HG03025 (cell line): ENCODE data around the gene SLC6A2.

Experiments used
- ATAC-seq: cut with Tn5 transposase; IDR thresholded peaks from one replicate; pipeline ENCODE4 v1.9.1; 2021; ENCODE audit warnings: mild to moderate bottlenecking, moderate library complexity; ENCODE audit not compliant: unreplicated experiment, low FRiP score

SLC6A2 gene

DNA sequence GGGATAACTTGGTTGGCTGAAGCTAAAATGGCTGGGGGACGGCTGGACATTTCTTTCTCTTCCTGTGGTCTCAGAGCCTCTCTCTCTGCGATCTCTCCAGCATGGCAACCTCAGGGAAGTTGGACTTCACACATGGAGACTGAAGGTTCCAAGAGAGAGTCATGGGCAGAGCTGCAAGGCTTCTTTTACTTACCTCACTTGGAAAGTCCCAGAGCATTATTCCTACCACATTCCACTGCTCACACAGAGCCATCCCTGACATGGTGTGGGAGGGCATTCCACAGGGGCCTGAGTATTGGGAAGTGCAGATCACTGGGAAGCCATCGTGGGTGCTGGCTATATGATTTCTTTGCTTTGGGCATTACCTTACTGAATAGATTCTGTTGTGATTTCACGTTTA is 9.8 kb upstream of the SLC6A2 start:
- ATAC-seq: no peak

DNA sequence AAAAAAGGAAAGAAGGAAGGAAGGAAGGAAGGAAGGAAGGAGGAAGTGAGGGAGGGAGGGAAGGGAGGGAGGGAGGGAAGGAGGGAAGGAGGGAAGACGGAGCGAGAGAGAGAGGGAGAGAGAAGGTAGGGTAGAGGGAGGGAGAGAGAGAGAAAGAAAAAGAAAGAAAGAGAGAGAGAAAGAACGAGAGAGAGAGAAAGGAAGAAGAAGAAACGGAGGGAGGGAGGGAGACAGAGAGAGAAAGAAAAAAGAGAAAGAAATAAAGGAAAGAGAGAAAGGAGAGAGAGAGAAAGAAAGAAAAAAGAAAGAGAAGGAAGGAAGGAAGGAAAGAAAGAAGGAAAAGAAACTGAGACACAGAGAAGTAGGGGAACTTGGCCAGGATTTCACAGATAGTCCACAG is 8.4 kb upstream of the SLC6A2 start:
- ATAC-seq: no peak

GRCh38 chr16:55647798-55648197 is 8.0 kb upstream of the SLC6A2 start:
- ATAC-seq: no peak

DNA sequence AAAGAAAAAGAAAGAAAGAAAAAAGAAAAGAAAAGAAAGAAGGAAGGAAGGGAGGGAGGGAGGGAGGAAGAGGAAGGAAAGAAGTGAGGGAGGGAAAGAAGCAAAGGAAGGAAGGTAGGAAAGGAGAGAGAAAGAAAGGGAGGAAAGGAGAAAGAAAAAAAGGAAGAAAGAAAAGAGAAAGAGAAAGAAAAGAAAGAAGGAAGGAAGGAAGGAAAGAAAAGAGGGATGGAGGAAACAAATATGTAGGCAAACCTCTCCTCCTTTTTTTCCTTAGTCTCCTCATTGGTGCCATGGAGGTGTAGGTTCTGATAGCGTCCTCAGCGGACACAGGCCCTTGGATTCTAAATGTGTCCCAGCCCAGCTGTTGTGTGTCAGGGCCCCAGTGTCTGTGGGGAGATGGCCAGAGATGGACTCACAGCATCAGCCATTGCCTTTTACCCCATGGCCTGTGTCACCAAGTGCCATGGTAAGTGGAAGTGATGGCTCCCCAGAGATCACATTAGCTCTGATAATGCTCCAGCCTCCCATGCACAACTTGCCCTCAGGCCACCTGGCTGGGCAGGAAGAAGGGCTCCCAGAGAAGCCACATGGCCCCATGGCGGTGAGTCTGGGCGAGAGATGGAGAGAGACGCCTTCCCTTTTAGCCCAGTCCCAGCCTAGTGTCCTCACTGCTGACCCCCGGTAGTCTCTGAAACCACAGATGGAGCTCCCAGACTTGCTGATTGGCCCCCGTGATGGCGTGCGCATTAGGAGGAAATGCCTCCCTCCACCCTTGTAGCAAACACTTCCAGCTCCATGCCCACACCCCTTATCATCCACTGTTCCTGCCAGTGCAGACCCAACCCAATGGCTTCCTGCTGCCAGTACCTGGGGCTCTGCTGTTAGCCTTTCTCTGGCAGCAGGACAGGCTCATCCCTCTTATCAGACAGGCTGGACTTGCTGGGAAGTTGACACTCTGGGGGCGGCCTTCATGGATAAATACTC is 3.7 kb upstream of the SLC6A2 start:
- no peak for ATAC-seq

DNA sequence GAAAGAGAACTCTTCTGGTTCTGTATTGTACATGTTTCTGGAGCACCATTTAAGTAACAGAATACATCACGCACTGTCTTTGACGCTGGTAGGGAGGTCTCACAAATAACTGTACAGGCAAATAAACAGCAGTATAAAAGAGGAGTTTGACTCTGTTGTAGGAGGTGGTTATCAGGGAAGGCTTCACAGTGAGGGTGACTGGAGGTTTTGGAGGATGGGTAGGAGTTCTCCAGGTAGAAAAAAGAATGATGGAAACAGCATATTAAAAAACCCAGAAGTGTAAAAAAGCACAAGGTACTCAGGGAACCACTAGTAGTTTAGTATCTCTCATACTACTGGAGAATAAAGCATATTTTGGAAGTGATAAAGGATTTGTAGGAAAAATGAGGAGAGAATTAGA is 2.7 kb upstream of the SLC6A2 start:
- no peak for ATAC-seq

- ATAC-seq: no peak
Measured at GRCh38 chr16:55655381-55655896, 349 bp upstream of the SLC6A2 start.

DNA sequence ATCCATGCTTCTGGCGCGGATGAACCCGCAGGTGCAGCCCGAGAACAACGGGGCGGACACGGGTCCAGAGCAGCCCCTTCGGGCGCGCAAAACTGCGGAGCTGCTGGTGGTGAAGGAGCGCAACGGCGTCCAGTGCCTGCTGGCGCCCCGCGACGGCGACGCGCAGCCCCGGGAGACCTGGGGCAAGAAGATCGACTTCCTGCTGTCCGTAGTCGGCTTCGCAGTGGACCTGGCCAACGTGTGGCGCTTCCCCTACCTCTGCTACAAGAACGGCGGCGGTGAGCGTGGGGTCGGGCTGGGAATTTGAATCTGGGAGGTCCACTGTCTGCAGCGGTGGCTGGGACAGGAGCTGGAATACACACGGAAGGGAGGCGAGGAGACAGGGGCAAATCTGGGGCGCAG is 904 bp downstream of the SLC6A2 start:
- ATAC-seq: no peak

DNA sequence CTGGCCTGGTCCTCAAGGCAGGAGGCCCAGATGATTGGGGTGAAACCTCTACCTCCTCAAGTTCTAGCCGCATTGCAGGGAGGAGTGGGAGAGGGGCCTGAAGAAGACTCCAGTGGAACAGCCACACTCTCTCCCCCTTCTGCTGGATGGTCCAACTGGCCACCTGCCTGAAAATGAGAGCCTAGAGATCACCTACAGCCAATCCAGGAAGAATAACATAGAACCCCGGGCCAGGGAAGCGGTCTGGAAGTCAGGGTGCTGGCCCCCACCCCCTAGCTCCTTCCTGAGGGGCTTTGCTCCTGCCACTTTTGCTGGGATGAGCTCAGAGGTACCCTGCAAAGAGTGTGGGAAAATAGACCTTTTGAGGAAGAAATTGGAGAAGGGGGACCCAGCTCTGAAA is 1.8 kb downstream of the SLC6A2 start:
- ATAC-seq: no peak

GRCh38 chr16:55658898-55659420 is 3.2 kb downstream of the SLC6A2 start:
- ATAC-seq: no peak

DNA sequence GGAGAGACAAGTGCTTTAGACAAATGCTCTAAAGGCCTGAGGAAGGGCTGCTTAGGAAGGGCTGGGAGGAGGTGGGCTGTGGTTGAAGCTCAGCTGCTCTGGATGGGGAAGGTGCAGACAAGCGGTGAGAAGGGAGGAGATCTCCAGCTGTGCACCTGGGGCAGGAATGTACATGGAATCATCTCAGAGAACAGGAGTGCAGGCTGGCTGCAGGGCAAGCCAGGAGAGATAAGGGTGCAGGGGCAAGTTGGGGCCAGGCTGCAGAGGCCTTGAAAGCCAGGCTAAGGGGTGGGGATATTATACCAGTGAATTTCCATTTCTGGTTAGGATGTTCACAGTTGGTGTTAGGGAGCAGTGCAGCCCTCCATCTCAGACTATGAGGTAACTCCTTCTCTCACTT is 4.2 kb downstream of the SLC6A2 start:
- ATAC-seq: no peak

- ATAC-seq: no peak
Measured at GRCh38 chr16:55660828-55661227, 5.0 kb downstream of the SLC6A2 start.

GRCh38 chr16:55661941-55662643 is 6.3 kb downstream of the SLC6A2 start:
- no peak for ATAC-seq

- no peak for ATAC-seq
Measured at GRCh38 chr16:55662644-55663031, 6.8 kb downstream of the SLC6A2 start.

GRCh38 chr16:55663225-55663624 is 7.4 kb downstream of the SLC6A2 start:
- ATAC-seq: no peak

GRCh38 chr16:55663765-55664677 is 8.2 kb downstream of the SLC6A2 start:
- ATAC-seq: no peak

GRCh38 chr16:55664786-55665407 is 9.1 kb downstream of the SLC6A2 start:
- ATAC-seq: no peak

DNA sequence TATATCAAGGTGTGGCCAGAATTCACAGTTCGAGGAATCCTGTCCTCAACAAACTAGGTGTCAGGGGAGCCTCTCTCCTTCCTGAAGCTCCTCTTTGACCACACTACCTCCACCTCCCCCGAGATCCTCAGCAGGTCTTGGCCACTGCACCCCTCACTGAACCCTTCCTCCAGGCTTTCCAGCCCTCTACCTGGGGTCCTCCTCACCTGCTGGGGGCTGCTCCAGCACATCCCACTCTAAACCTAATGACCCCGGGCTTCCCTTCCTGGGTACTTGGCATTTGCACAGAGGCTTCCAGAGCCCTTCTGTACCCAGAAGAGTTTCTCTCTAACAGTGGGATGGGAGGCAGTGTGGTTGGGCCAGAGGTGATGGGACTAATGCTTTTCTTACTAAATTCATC is 9.7 kb downstream of the SLC6A2 start:
- no peak for ATAC-seq

DNA sequence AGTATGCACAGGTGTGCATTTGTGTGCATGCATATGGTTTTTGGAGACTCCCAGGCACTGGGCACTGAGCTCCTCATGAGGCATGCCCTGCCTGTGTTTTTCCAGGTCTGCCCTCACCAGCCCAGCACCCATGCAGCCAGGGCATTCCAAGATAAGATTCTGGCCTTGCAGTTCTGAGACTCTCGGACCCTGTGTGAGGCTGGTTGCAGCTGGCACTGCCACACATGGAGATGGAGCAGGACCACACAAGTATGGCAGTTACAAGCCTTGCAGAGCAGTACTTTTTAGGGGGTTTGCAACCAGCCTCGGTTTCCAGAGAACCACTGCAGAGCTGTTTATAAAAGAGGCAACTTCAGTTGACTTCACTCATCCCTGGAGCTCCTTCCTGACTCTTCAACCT is 10.2 kb downstream of the SLC6A2 start:
- no peak for ATAC-seq

- ATAC-seq: no peak
Measured at GRCh38 chr16:55667753-55668152, 12.0 kb downstream of the SLC6A2 start.
